Measurements from ENCODE around the gene DUOX2. TPM values are rescaled to one million over a fixed set of nuclear protein-coding genes. Genes with fewer than 3 reads are reported as not detected.
A peak's percentile ranks its signal among the peaks of the same experiment; 100 is the strongest.

Gene DUOX2
- total RNA-seq: 2.1 TPM

DNA sequence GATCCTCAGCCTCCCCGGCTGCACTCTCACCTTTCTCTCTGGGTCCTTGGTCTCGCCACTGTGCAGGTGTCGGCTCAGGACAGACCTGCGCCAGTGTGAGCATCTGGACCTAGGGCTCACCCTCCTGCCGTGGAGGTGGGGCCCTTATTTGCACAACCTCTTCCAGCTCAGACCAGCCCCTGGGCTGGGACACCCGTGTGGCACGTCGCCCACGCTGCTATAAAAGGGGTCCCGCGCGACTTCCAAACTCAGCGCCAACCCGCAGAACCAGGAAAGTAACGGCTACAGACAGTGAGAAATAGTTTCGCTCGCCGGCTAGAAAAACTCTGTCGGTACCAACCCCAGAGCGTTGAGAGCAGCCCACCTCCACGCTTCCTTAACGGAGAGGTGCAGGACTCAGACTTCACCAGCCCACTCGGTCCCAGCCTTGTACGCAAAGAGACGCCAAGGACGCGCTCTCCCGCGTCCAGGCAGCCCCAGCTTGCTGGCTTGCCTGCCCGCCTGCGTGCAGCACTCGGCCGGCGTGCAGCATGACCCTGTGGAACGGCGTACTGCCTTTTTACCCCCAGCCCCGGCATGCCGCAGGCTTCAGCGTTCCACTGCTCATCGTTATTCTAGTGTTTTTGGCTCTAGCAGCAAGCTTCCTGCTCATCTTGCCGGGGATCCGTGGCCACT is at the start of gene DUOX2, which contains the start of gene DUOXA2:
Gene DUOX2 (minus strand): TSS at position 97 of the 675 bp plus-strand sequence. CDS start 761 bp downstream, outside the sequence.
Gene DUOXA2 (plus strand): TSS at position 251 of the 675 bp plus-strand sequence. CDS start 280 bp downstream, at position 531.
- no peak for DNase-seq

DNA sequence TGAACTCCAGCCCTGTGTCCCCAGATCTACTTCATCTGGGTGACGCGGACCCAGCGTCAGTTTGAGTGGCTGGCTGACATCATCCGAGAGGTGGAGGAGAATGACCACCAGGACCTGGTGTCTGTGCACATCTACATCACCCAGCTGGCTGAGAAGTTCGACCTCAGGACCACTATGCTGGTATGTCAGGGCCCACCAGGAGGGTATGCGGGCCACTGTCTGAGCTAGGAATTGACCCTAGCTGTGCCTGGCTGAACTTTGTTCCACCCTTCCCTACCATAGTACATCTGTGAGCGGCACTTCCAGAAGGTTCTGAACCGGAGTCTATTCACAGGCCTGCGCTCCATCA is 49.5 kb upstream of the DUOX2 start:
- no peak for DNase-seq

GRCh38 chr15:45162771-45163507 is 49.0 kb upstream of the DUOX2 start:
- peak; percentile 90 for DNase-seq

- DNase-seq: no peak
These were observed 47.7 kb upstream of the DUOX2 start for GRCh38 chr15:45161666-45162065.

GRCh38 chr15:45157974-45158373 is 44.0 kb upstream of the DUOX2 start:
- peak; percentile 53 for DNase-seq

- no peak for DNase-seq
These were observed 42.9 kb upstream of the DUOX2 start for GRCh38 chr15:45156744-45157455.

GRCh38 chr15:45155739-45156138 is 41.8 kb upstream of the DUOX2 start:
- no peak for DNase-seq

- no peak for DNase-seq
These were observed 38.2 kb upstream of the DUOX2 start for GRCh38 chr15:45151998-45152828.

DNA sequence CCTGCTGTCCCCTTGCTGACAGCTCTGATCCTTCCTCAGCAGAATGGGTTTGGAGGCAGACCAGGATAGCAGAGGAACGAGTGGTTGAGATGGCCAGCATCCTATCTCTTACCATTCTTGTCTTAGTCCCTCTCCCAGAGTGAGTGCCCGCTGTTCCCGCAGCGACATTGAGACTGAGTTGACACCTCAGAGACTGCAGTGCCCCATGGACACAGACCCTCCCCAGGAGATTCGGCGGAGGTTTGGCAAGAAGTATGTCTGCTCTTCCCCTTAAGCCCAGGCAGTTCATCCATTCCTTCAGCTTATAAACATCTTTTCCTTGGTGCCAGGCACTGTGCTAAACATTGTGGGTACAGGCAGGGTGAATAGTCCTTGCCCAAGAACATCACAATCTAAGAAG is 37.0 kb upstream of the DUOX2 start:
- no peak for DNase-seq

- DNase-seq: no peak
These were observed 36.5 kb upstream of the DUOX2 start for GRCh38 chr15:45150481-45150880.

DNA sequence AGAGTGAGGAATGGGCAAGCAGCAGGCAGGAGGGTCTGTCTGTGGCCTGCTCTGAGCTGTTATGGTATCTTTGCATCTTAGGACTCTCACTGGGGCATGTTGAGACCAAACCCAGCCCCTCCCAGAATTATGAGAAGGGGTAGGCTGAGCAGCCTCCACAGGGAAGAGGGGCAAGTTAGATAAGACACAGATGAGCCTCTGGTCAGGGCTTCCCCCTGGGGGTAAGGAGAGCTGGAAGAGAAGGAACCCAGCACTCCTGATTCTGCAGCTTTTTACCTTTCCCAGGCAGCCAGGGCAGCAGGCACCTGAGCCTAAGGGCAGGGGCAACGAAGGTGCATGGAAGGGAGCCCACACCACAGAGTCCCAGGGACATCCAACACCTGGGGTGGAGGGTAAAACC is 35.1 kb upstream of the DUOX2 start:
- no peak for DNase-seq

GRCh38 chr15:45148076-45149059 is 34.4 kb upstream of the DUOX2 start:
- no peak for DNase-seq

DNA sequence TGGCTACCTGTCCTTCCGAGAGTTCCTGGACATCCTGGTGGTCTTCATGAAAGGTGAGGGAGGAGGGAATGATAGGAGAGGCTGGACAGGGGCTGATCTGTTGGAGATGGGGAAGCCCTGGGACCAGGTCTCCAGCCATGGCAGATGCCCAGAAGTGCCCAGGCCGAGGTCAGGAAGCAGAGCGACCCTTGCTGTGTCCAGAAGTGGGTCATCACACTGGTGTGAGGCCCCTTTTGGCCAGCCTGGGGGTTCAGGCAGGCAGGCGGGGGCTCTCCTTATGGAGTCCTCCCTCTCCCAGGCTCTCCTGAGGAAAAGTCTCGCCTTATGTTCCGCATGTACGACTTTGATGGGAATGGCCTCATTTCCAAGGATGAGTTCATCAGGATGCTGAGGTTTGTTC is 33.6 kb upstream of the DUOX2 start:
- no peak for DNase-seq

- DNase-seq: no peak
These were observed 32.4 kb upstream of the DUOX2 start for GRCh38 chr15:45146405-45146804.

DNA sequence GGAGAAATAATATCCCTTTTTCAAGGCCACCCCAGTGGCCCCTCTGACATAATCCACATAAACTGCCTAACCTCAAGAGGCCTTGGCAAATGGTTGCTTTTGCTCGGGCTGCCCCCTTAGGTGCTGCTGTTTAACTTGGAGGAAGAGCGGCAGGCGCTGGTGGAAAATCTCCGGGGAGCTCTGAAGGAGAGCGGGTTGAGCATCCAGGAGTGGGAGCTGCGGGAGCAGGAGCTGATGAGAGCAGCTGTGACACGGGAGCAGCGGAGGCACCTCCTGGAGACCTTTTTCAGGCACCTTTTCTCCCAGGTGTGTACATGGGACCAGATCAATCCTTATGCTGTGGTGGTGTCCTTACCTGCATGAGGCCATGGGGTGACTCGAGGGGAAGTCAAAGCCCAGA is 30.8 kb upstream of the DUOX2 start:
- no peak for DNase-seq

- no peak for DNase-seq
These were observed 30.0 kb upstream of the DUOX2 start for GRCh38 chr15:45143946-45144345.

GRCh38 chr15:45143056-45143455 is 29.1 kb upstream of the DUOX2 start:
- DNase-seq: no peak

DNA sequence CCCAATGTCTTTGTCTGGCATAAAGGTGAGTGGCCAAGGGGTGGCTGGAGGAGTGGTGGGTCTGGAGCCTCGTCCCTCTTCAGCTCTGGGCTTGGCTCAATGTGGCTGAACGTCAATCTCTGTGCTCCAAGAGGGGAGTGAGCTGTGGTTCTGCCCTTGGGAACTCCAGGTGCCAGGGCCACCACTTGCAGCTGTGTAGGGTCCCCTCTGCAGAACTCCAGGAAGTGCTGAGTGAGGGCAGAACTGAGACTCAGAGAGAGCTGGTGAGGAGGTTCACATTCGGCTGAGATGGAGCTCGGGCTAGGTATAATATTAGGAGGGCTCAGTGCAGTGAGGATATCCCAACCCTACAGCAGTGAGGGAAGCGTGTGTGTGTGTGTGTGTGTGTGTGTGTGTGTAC is 27.4 kb upstream of the DUOX2 start:
- DNase-seq: no peak

DNA sequence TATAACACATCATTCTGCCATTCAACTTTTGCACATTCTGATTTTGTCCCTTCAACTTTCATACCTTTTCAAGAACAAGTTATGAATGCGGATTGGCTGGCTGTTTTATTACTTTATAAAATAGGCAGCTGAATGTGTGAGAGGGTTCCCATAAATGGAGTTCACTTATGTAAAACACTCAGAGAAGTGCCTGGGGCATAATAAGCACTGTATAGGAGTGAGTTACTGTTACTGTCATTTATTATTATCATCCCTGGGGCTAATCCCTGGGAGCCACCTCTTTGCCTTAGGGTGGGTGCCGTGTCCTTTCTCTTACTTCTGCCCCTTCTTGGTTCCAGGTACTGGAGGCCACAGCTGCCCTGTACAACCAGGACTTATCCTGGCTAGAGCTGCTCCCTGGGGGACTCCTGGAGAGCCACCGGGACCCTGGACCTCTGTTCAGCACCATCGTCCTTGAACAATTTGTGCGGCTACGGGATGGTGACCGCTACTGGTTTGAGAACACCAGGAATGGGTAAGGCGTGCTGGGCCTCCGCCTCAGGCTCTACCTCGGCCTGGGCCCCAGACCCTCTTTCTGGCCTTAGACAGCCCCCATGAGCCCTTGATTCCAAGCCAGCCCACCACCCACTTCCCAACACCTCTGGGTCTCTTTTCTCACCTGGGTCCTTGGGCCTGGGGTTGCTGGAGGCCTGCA is 26.7 kb upstream of the DUOX2 start:
- DNase-seq: no peak

DNA sequence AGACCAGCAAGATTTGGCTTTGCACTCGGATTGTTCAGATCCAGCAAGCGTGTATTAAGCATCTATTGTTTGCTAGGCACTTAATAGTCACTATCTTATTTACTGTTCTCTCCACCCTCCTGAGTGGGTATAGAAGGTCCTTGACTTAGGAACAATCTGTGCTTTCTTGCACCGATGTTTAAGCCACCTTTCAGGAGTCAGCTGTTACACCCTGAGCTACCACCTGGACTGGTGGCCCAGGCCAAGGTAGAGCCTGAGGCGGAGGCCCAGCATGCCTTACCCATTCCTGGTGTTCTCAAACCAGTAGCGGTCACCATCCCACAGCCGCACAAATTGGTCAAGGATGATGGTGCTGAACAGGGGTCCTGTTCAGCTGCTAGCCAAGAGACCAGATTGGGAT is 25.8 kb upstream of the DUOX2 start:
- DNase-seq: no peak
